Femur (tissue), 1 donor: ENCODE data around the gene SH2D1B.
"Not testable (repeated sequence)": the region's sequence is repeated elsewhere in the genome, so short reads cannot be mapped to it uniquely, and the experiment has no call there.

Experiments
- DNase-seq: peaks from one replicate; pipeline ENCODE4 v3.0.0-alpha.2; 2017

Gene SH2D1B

GRCh38 chr1:162359523-162360236 is 52.3 kb downstream of the SH2D1B start:
- no peak for DNase-seq

- no peak for DNase-seq
Observed at GRCh38 chr1:162358928-162359327, 53.0 kb downstream of the SH2D1B start.

DNA sequence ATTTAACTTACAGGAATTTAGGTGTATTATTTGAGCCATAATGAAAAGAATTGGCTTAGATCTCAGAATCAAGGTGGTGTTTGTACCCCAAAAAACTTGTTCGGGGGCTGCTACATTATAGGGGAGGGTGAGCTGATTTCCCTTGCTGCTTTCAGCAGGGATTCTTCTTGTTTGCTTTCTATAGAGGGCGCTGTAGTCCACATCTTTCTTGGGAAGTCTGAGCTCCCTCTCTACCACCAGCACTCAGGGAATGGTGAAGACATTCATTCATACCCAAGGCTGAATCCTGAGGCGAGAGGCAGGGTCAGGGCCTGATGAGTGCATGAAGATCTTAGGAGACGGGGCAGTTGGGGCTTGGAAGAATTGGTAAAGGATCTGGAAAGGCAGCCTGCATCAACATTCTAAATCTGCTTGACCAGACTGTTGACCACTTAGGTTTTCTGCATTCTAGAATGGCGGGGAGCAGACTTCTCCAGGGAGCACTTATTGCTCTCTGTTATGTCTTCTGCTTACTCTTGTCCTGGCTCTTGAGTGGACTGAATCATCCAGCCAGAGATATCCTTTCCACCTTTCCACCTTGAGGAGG is 54.2 kb downstream of the SH2D1B start:
- no peak for DNase-seq

DNA sequence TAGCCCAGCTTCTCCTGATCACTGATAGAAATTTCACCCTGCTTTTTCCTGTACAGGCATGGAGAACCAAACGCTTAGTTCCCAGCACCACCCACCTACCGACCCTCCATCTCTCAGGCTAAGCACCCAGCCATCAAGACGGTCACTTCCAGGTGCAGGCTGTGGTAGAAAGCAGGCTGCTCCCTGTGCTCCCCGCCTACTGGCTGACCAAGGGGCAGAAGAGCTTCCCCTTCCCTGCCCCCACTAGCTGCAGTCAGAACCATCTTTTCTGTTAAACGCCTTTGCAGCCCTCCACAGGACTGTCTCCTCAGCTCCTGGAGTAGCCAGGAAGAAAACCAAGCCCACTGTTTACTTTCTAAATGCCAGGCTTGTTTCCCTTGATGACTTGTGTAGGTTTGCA is 58.2 kb downstream of the SH2D1B start:
- no peak for DNase-seq

DNA sequence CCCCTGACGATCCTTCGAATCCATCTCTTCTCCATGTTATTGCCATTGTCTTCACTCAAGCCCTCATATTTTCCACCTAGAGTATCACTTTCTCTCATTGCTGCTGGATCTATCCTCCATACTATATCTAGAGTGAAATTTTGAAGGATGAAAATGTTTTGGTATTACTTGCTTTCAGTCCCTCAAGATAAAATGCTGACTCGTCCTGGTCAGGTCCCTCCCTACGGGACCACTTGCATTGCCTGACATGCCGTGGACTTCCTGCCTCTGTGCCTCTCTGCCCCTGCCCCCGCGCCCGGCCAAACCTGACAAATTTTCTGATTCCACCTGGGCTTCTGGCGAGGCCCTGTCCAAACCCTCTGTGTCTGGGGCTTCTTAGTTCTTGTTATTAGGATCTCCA is 58.9 kb downstream of the SH2D1B start:
- no peak for DNase-seq

GRCh38 chr1:162351874-162352273 is 60.1 kb downstream of the SH2D1B start:
- DNase-seq, result not testable (repeated sequence)

DNA sequence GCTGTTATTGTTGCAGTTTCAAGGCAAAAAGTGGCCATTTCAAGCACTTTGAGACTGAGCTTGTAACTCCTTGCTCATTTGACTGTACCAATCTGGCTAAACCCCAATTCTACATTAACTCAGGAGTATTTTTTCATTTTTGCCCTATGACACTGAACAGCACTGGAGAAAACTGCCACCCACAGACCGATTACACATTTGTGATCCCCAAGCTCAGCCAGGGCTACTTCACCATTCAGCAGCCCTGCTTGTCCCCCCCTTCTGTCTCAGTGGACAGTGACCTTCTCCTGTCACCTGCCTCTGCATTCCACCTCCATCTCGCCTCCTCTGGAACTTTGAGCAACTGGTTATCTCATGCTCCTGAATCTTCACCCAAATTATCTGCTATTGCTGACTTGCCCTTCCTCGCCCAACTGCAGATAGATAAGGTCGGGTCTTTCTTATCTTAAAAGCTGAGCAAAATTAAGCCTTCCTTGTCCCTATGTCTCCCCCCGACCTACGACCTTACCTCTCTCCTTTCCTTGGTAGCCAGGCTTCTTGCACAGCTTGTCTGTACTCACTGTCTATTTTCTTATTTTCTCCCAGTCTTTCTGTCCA is 60.6 kb downstream of the SH2D1B start:
- no peak for DNase-seq

- DNase-seq, result no peak
Observed at GRCh38 chr1:162349635-162350330, 62.2 kb downstream of the SH2D1B start.

GRCh38 chr1:162347281-162347680 is 64.7 kb downstream of the SH2D1B start:
- DNase-seq, result no peak
